ENCODE data around the gene RPS19BP1. TPM values are rescaled to one million over a fixed set of nuclear protein-coding genes. Genes with fewer than 3 reads are reported as not detected.

Gene RPS19BP1
- polyA plus RNA-seq, 2 of the 4 experiments (the other 2 are of a cell fraction), result 51.1 to 74.0 TPM

DNA sequence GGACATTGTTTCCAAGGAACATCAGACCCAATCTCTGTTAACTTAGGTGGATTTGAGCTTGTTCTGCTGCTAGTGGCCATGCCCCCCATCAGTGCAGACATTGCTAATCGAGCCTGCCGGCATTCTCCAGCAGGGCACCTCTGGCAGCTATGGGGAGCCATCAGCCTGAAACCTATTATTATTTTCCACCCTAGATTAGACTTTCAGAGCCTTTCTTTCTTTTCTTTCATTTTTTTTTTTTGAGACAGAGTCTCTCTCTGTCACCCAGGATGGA lies 42.9 kb upstream of the RPS19BP1 start:
- no peak for FAIRE-seq
- H3K9me3 ChIP-seq, result no peaks in the 10 kb centered on the region
- peaks cover 18% of the 10 kb centered on the region for H3K4me1 ChIP-seq
- peak overlapping the region; percentile 45 to 80 for H3K27ac ChIP-seq
- no peak for DNase-seq (ENCODE audit: low read depth in 1 of 2, low spot score in 1 of 2)
- H3K4me2 ChIP-seq, result peak overlapping the region; percentile 47
- TF ChIP-seq ZFP36 (IDR thresholded peaks at IDR 0.05; ENCODE audit: borderline replicate concordance, partially characterized antibody), result no peak
- no peak for TF ChIP-seq EHF (CRISPR knock-in tag; IDR thresholded peaks at IDR 0.05)
- no peak for TF ChIP-seq RARB (CRISPR knock-in tag; IDR thresholded peaks at IDR 0.05)
- TF ChIP-seq BCL3 (IDR thresholded peaks at IDR 0.05), result no peak
- TF ChIP-seq SREBF2 (IDR thresholded peaks at IDR 0.05), result no peak
- TF ChIP-seq PBX3 (IDR thresholded peaks at IDR 0.05), result no peak
- TF ChIP-seq E2F6 (IDR thresholded peaks at IDR 0.05; ENCODE audit: borderline replicate concordance, low read depth), result no peak
- TF ChIP-seq TP53 (CRISPR knock-in tag; IDR thresholded peaks at IDR 0.05), result no peak
- TF ChIP-seq JUNB (IDR thresholded peaks at IDR 0.05), result no peak
- TF ChIP-seq ZSCAN20 (CRISPR knock-in tag; IDR thresholded peaks at IDR 0.05), result no peak
- no peak for TF ChIP-seq EHMT2 (IDR thresholded peaks at IDR 0.05; ENCODE audit: low read depth)
- TF ChIP-seq KDM1A (IDR thresholded peaks at IDR 0.05; ENCODE audit: low read depth), result no peak
- no peak for TF ChIP-seq FOSL2 (IDR thresholded peaks at IDR 0.05)
- TF ChIP-seq FOSL2 (CRISPR knock-in tag; IDR thresholded peaks at IDR 0.05), result no peak
- peak; percentile 6 to 26; a peak in 3 of 6 replicates for ATAC-seq
- ChIA-PET POLR2A (interaction anchor here (0.7 to 1.2 kb wide), 2 partner anchors 18 to 212 kb away, joined by 3 read pairs; no protein-coding TSS in a partner anchor), CTCF (interaction anchor here (0.6 to 3.1 kb wide), 5 partner anchors 11 to 764 kb away, joined by 3 to 16 read pairs (median 3); no protein-coding TSS in a partner anchor)
- H3K4me3 ChIP-seq, result no peak overlapping the region
- WGBS (ENCODE audit: missing lambda C conversion rate), result 92% methylated on average over 2 of the region's 2 CpGs

- 70% methylated on average over 4 of the region's 14 CpGs for WGBS (ENCODE audit: missing lambda C conversion rate)
- FAIRE-seq, result no peak
Observed at GRCh38 chr22:39574779-39575551, 42.4 kb upstream of the RPS19BP1 start.

GRCh38 chr22:39571538-39571937 lies 39.0 kb upstream of the RPS19BP1 start:
- POLR2A ChIA-PET, result no interaction called here

More at GRCh38 chr22:39574779-39575551, 42.4 kb upstream of the RPS19BP1 start:
- ATAC-seq, result peak; percentile 75 to 87
- peak overlapping the region; percentile 47 for H3K4me2 ChIP-seq
- ChIA-PET POLR2A (interaction anchor here (1.1 to 1.2 kb wide), 2 partner anchors 18 to 55 kb away, joined by 3 to 5 read pairs; partner anchors contain the start of gene ATF4), CTCF (interaction anchor here (0.6 to 3.1 kb wide), 6 partner anchors 12 to 765 kb away, joined by 3 to 16 read pairs (median 4); no protein-coding TSS in a partner anchor)
- H3K27ac ChIP-seq, result peak overlapping the region; percentile 55 to 80
- H3K9me3 ChIP-seq, result no peaks in the 10 kb centered on the region
- H3K4me1 ChIP-seq, result peaks cover 18% of the 10 kb centered on the region
- TF ChIP-seq POLR2A (IDR thresholded peaks at IDR 0.05; ENCODE audit: low read length) (no peak), FOSL2 (IDR thresholded peaks at IDR 0.05) (peak; percentile 41; the same call in 1 of the 2 replicates), FOSL2 (CRISPR knock-in tag; IDR thresholded peaks at IDR 0.05) (peak; percentile 76), PHF8 (IDR thresholded peaks at IDR 0.05; ENCODE audit: borderline replicate concordance, low read depth) (no peak), JUNB (IDR thresholded peaks at IDR 0.05) (0 out of 2 replicates have a peak, but pooled peaks have one; percentile 44), MAFK (IDR thresholded peaks at IDR 0.05; ENCODE audit: partially characterized antibody) (peak; percentile 68)
- DNase-seq (ENCODE audit: low read depth in 1 of 2, low spot score in 1 of 2), result peak; percentile 54 to 78
- no peak overlapping the region for H3K4me3 ChIP-seq

More at GRCh38 chr22:39571538-39571937, 39.0 kb upstream of the RPS19BP1 start:
- FAIRE-seq, result no peak
- Histone ChIP-seq H3K4me2 (no peak overlapping the region), H3K27ac (no peak overlapping the region; a peak in 1 of 6 replicates), H3K4me1 (peaks cover 18% of the 10 kb centered on the region), H3K4me3 (no peak overlapping the region), H3K9me3 (no peaks in the 10 kb centered on the region)
- CTCF ChIA-PET, result no interaction called here
- no peak for DNase-seq (ENCODE audit: low read depth in 1 of 2, low spot score in 1 of 2)
- TF ChIP-seq CEBPB (IDR thresholded peaks at IDR 0.05) (no peak), PBX3 (IDR thresholded peaks at IDR 0.05) (no peak), JUN (IDR thresholded peaks at IDR 0.05) (no peak), ZFP36 (IDR thresholded peaks at IDR 0.05; ENCODE audit: borderline replicate concordance, partially characterized antibody) (peak; percentile 65), USF2 (IDR thresholded peaks at IDR 0.05) (no peak)
- no peak for ATAC-seq
- WGBS (ENCODE audit: missing lambda C conversion rate), result 0% methylated on average over 1 of the region's 1 CpG
